NT2/D1 (cell line): Measurements from ENCODE around the gene GULP1.

ENCODE experiments used
- SUZ12 ChIP-seq: IDR thresholded peaks from 2 replicates; pipeline ENCODE4 v1.6.1; 2011; ENCODE audit not compliant: insufficient read length, insufficient read depth; ENCODE audit errors: extremely low read depth
- YY1 ChIP-seq: IDR thresholded peaks from 2 replicates; pipeline ENCODE4 v1.6.1; 2011; ENCODE audit not compliant: insufficient read length, insufficient read depth
- ZNF274 ChIP-seq: IDR thresholded peaks from 2 replicates; pipeline ENCODE4 v1.6.1; 2011; ENCODE audit warnings: mild to moderate bottlenecking, low read depth, low read length

DNA sequence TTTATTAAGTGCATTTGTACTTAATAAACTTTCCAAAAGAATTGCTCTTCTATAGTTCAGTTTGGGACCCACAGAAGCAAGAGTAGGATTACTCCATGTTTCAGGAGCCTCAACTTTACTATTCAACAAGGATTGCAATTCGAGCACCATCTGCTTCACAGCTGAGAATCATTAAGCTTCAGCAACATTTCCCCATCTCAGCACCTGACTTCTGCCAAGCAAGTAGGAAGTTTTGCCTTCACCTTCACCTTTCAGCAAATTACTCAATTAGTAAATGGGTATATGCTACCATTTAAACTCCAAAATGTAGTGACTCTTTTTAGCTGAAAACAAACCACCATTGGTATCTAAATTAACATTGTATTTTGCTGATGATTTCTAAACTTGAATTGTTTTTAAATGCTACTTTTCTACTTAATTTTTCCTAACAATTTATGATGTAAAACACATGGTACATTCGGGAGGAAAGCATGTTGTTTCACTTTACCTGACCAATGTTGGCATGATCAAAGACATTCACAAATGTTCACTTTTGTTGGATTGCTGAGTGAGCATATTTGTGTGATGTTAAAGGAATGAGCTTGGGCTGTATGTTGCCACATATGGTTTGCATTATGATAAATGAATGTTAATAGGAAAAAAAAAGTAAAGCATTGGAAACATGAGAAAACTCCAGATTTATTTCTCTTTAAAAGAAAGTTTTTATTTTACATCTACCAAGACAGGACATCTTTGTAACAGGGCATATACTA is 159.2 kb downstream of the GULP1 start:
- TF ChIP-seq YY1 (no peak), ZNF274 (no peak), SUZ12 (no peak)
